ENCODE results near the gene PCNT. TPM values are rescaled to one million over a fixed set of nuclear protein-coding genes. Genes with fewer than 3 reads are reported as not detected.

PCNT gene
- total RNA-seq, 1 experiment from 2014 or later: 41.0 TPM

- no peak for TF ChIP-seq GRHL2 (CRISPR knock-in tag; IDR thresholded peaks at IDR 0.05; ENCODE audit: insufficient replicate concordance, severe bottlenecking)
Observed at GRCh38 chr21:46284733-46285132, 39.2 kb upstream of the PCNT start (continued).

GRCh38 chr21:46285206-46285661 is 38.7 kb upstream of the PCNT start, which contains the start of gene MCM3AP:
Gene MCM3AP, minus strand, starts transcription at chr21:46285611. Its CDS starts 325 bp downstream, at chr21:46285286.
- DNase-seq (ENCODE audit: low spot score) (no peak), ATAC-seq (no peak)
- TF ChIP-seq ATF6 (CRISPR knock-in tag; IDR thresholded peaks at IDR 0.05): no peak
- no peak for TF ChIP-seq HMGA2 (CRISPR knock-in tag; IDR thresholded peaks at IDR 0.05)
- no peak for TF ChIP-seq FOXK1 (CRISPR knock-in tag; IDR thresholded peaks at IDR 0.05)
- no peak for TF ChIP-seq PREB (CRISPR knock-in tag; IDR thresholded peaks at IDR 0.05; ENCODE audit: borderline replicate concordance)
- no peak for TF ChIP-seq RORB (CRISPR knock-in tag; IDR thresholded peaks at IDR 0.05)
- TF ChIP-seq MAX (CRISPR knock-in tag; IDR thresholded peaks at IDR 0.05): no peak
- TF ChIP-seq TCF7 (CRISPR knock-in tag; IDR thresholded peaks at IDR 0.05; ENCODE audit: low read depth): no peak
- no peak for TF ChIP-seq ZNF512 (CRISPR knock-in tag; IDR thresholded peaks at IDR 0.05; ENCODE audit: borderline replicate concordance)
- TF ChIP-seq NFYB (CRISPR knock-in tag; conservative IDR thresholded peaks at IDR 0.05; ENCODE audit: low read depth): no peak
- no peak for TF ChIP-seq ZNF423 (CRISPR knock-in tag; IDR thresholded peaks at IDR 0.05)
- no peak for TF ChIP-seq SMAD3 (CRISPR knock-in tag; IDR thresholded peaks at IDR 0.05; ENCODE audit: borderline replicate concordance)
- no peak for TF ChIP-seq STAT6 (CRISPR knock-in tag; conservative IDR thresholded peaks at IDR 0.05; ENCODE audit: low read depth)
- TF ChIP-seq ZMAT4 (CRISPR knock-in tag; IDR thresholded peaks at IDR 0.05): no peak
- Mint-ChIP-seq H3K27ac (peak within 1 kb of the TSS; percentile 89), H3K36me3 (peaks cover 27% of the 10 kb centered on the region), H3K4me3 (peak within 1 kb of the TSS; percentile 88), H3K4me1 (peaks cover 49% of the 10 kb centered on the region), H3K9me3 (no peaks in the 10 kb centered on the region), H3K27me3 (ENCODE audit: low read depth) (no peaks in the 10 kb centered on the region)
- CTCF ChIA-PET: interaction anchor here (0.7 kb wide), 1 partner anchor 131 kb away, joined by 3 read pairs; no protein-coding TSS in a partner anchor
- POLR2A ChIA-PET: interaction anchor here (0.5 to 1.4 kb wide), 3 partner anchors 38 to 213 kb away, joined by 3 to 4 read pairs (median 3); no protein-coding TSS in a partner anchor
